ENCODE data around the gene AATK.

GRCh38 chr17:81170727-81171494, 4.9 kb upstream of the AATK start:
- TF ChIP-seq RNF2 (IDR thresholded peaks at IDR 0.05; ENCODE audit: borderline replicate concordance, low read depth) (no peak), NR3C1 (IDR thresholded peaks at IDR 0.05) (no peak), JUNB (IDR thresholded peaks at IDR 0.05) (no peak), CTCF (IDR thresholded peaks at IDR 0.05) (no peak), EP300 (IDR thresholded peaks at IDR 0.05) (no peak)

All from A549 (cell line).